ENCODE data around the gene DNASE1L3. TPM values are rescaled to one million over a fixed set of nuclear protein-coding genes. Genes with fewer than 3 reads are reported as not detected.
A peak's percentile ranks its signal among the peaks of the same experiment; 100 is the strongest.
"Not testable (repeated sequence)": the region's sequence is repeated elsewhere in the genome, so short reads cannot be mapped to it uniquely, and the experiment has no call there.

DNASE1L3 gene
- total RNA-seq, 1 experiment from 2014 or later = 0.36 TPM

- H3K36me3 ChIP-seq (ENCODE audit: low read depth, low read length) = no peaks in the 10 kb centered on the region
- DNase-seq = no peak
- ChIA-PET CTCF (no interaction called here), POLR2A (ENCODE audit: unreplicated experiment) (no interaction called here)
- no peak overlapping the region for H2AFZ ChIP-seq (ENCODE audit: low read length)
- no peak for ATAC-seq
- H3K4me3 ChIP-seq (ENCODE audit: low read length) = no peak overlapping the region
- H3K9ac ChIP-seq (ENCODE audit: low read length) = no peak overlapping the region
- H3K27ac ChIP-seq (ENCODE audit: low read length) = no peak overlapping the region
- H3K79me2 ChIP-seq (ENCODE audit: low read length) = peaks cover 14% of the 10 kb centered on the region
- no peaks in the 10 kb centered on the region for H4K20me1 ChIP-seq (ENCODE audit: low read length)
- peaks cover 9% of the 10 kb centered on the region for H3K4me1 ChIP-seq (ENCODE audit: insufficient read depth, low read length)
- no peaks in the 10 kb centered on the region for H3K27me3 ChIP-seq (ENCODE audit: low read length)
- BruUV-seq (replicated peaks) = no TSS peak
- TF ChIP-seq EZH2phosphoT487 (IDR thresholded peaks at IDR 0.05; ENCODE audit: borderline replicate concordance, low read length) (no peak), EZH2 (IDR thresholded peaks at IDR 0.05; ENCODE audit: low read length, unreplicated experiment) (no peak), CTCF (conservative IDR thresholded peaks at IDR 0.05; ENCODE audit: low read depth, low read length) (no peak)
- H3K9me3 ChIP-seq (ENCODE audit: low read length) = no peaks in the 10 kb centered on the region
- intact Hi-C loops (cut with micrococcal nuclease) = no loop called here
- no peaks in the 10 kb centered on the region for H3K9me2 ChIP-seq (replicated peaks; ENCODE audit: low read length)
- no peak overlapping the region for H3K4me2 ChIP-seq (ENCODE audit: low read length)
- H3F3A ChIP-seq (ENCODE audit: low read length, unreplicated experiment) = no peaks in the 10 kb centered on the region
Measured at GRCh38 chr3:58243976-58244585, 33.3 kb upstream of the DNASE1L3 start.

- H3K4me1 ChIP-seq (ENCODE audit: insufficient read depth, low read length) = peaks cover 17% of the 10 kb centered on the region
- H4K20me1 ChIP-seq (ENCODE audit: low read length); H3K9ac ChIP-seq (ENCODE audit: low read length); H3K27me3 ChIP-seq (ENCODE audit: low read length); H3K4me3 ChIP-seq (ENCODE audit: low read length); intact Hi-C loops (cut with micrococcal nuclease); H3K36me3 ChIP-seq (ENCODE audit: low read depth, low read length); DNase-seq; H2AFZ ChIP-seq (ENCODE audit: low read length); POLR2A ChIA-PET (ENCODE audit: unreplicated experiment); H3K4me2 ChIP-seq (ENCODE audit: low read length); CTCF ChIA-PET; H3K9me3 ChIP-seq (ENCODE audit: low read length); BruUV-seq (replicated peaks); ATAC-seq; H3K9me2 ChIP-seq (replicated peaks; ENCODE audit: low read length); H3F3A ChIP-seq (ENCODE audit: low read length, unreplicated experiment); H3K27ac ChIP-seq (ENCODE audit: low read length): not testable (repeated sequence)
- peaks cover 26% of the 10 kb centered on the region for H3K79me2 ChIP-seq (ENCODE audit: low read length)
Measured at GRCh38 chr3:58242860-58243259, 32.1 kb upstream of the DNASE1L3 start.

GRCh38 chr3:58242340-58242739 is 31.6 kb upstream of the DNASE1L3 start:
- H3K79me2 ChIP-seq (ENCODE audit: low read length) = peaks cover 27% of the 10 kb centered on the region
- H3K9me3 ChIP-seq (ENCODE audit: low read length) = no peaks in the 10 kb centered on the region
- CTCF ChIA-PET = interaction anchor here (0.6 kb wide), 1 partner anchor 25 kb away, joined by 3 read pairs; no protein-coding TSS in a partner anchor
- no peaks in the 10 kb centered on the region for H4K20me1 ChIP-seq (ENCODE audit: low read length)
- intact Hi-C loops (cut with micrococcal nuclease) = no loop called here
- BruUV-seq (replicated peaks) = no TSS peak
- no peaks in the 10 kb centered on the region for H3K9me2 ChIP-seq (replicated peaks; ENCODE audit: low read length)
- no peak overlapping the region for H2AFZ ChIP-seq (ENCODE audit: low read length)
- no peak overlapping the region for H3K4me3 ChIP-seq (ENCODE audit: low read length)
- no peaks in the 10 kb centered on the region for H3K36me3 ChIP-seq (ENCODE audit: low read depth, low read length)
- POLR2A ChIA-PET (ENCODE audit: unreplicated experiment) = no interaction called here
- ATAC-seq (no peak), DNase-seq (peak; percentile 61)
- H3F3A ChIP-seq (ENCODE audit: low read length, unreplicated experiment) = no peaks in the 10 kb centered on the region
- H3K4me1 ChIP-seq (ENCODE audit: insufficient read depth, low read length) = peaks cover 17% of the 10 kb centered on the region
- no peaks in the 10 kb centered on the region for H3K27me3 ChIP-seq (ENCODE audit: low read length)
- TF ChIP-seq EZH2 (IDR thresholded peaks at IDR 0.05; ENCODE audit: low read length, unreplicated experiment) (no peak), CTCF (conservative IDR thresholded peaks at IDR 0.05; ENCODE audit: low read depth, low read length) (no peak), EZH2phosphoT487 (IDR thresholded peaks at IDR 0.05; ENCODE audit: borderline replicate concordance, low read length) (no peak)
- 0 out of 2 replicates have a peak overlapping the region, but pooled peaks have one; percentile 15 for H3K27ac ChIP-seq (ENCODE audit: low read length)
- no peak overlapping the region for H3K4me2 ChIP-seq (ENCODE audit: low read length)
- H3K9ac ChIP-seq (ENCODE audit: low read length) = no peak overlapping the region

All from PC-3 (cell line).